Lung (tissue), 12 donors: ENCODE measurements around the gene ASGR2. TPM values are rescaled to one million over a fixed set of nuclear protein-coding genes. Genes with fewer than 3 reads are reported as not detected.
A peak's percentile ranks its signal among the peaks of the same experiment; 100 is the strongest.

Experiments used
- ATAC-seq: fragments of 200-7000 bp; cut with Tn5 transposase; one replicate; pipeline ENCODE4 v1.9.1; 2020; ENCODE audit warnings: moderate number of reproducible peaks; ENCODE audit not compliant: insufficient read depth, low FRiP score
- DNase-seq, 3 donors: peaks; one replicate each; pipeline ENCODE4 v3.0.0-alpha.2; 2013 to 2017
- H3K27ac ChIP-seq, 2 donors: one replicate each; pipeline ENCODE4 v1.5.1; 2013; ENCODE audit warnings: mild to moderate bottlenecking in 2 of 2, moderate library complexity in 2 of 2, control low read depth in 1 of 2, inconsistent platforms in 1 of 2, low read depth in 1 of 2, low read length in 1 of 2
- H3K27me3 ChIP-seq, 3 donors: one replicate each; pipeline ENCODE4 v1.5.1; 2013; ENCODE audit warnings: low read length in 2 of 3; ENCODE audit not compliant: control insufficient read depth in 3 of 3, insufficient read depth in 3 of 3
- H3K36me3 ChIP-seq, 4 donors: one replicate each; pipeline ENCODE4 v1.5.1; 2013; ENCODE audit warnings: low read length in 4 of 4, mild to moderate bottlenecking in 1 of 4, moderate library complexity in 1 of 4; ENCODE audit not compliant: control insufficient read depth in 4 of 4, insufficient read depth in 4 of 4
- H3K4me1 ChIP-seq, 5 donors: one replicate each; pipeline ENCODE4 v1.5.1; 2013; ENCODE audit warnings: low read length in 5 of 5, mild to moderate bottlenecking in 2 of 5, moderate library complexity in 1 of 5; ENCODE audit not compliant: control insufficient read depth in 5 of 5, insufficient read depth in 5 of 5
- H3K4me3 ChIP-seq: one replicate; pipeline ENCODE4 v1.5.1; 2013; ENCODE audit warnings: mild to moderate bottlenecking, control low read depth, moderate library complexity
- H3K9ac ChIP-seq, 2 donors: one replicate each; pipeline ENCODE4 v1.5.1; 2013; ENCODE audit warnings: low read length in 2 of 2, control low read depth in 1 of 2; ENCODE audit not compliant: insufficient read depth in 1 of 2
- H3K9me3 ChIP-seq, 4 donors: one replicate each; pipeline ENCODE4 v1.5.1; 2013; ENCODE audit warnings: low read length in 3 of 4, mild to moderate bottlenecking in 1 of 4, moderate library complexity in 1 of 4; ENCODE audit not compliant: control insufficient read depth in 4 of 4, insufficient read depth in 3 of 4
- CTCF ChIP-seq: IDR thresholded peaks from 2 replicates; pipeline ENCODE4 v1.5.1; 2012; ENCODE audit warnings: mild to moderate bottlenecking; ENCODE audit errors: control extremely low read depth, extremely low read depth
- WGBS, 2 donors: extraction: QIAGEN DNeasy Blood & Tissue Kit; methylation state at CpG; one replicate each; pipeline ENCODE4 v1.1.7; 2013; 5-methylcytosine and 5-hydroxymethylcytosine counted together
- polyA plus RNA-seq, 2 donors: library from polyadenylated mRNA; stranded (reverse); fragments of 200-250 nt; gene quantifications; one replicate each; pipeline ENCODE4 v1.2.1, GENCODE V29; 2013
- total RNA-seq, 2 donors: library from RNA; depleted of rRNA in 1 of 2; stranded (reverse); fragments of >200 nt in 1 of 2; gene quantifications; one replicate each; pipeline ENCODE4 v1.2.1, GENCODE V29; 2014 to 2021
- donor health status: control.
- donor health status: control.
- donor health status: Bipolar disorder and iron deficiency.
- donor health status: healthy.
- donor health status: DM: yes; HTN: yes; CAD: no.

The ASGR2 gene
- total and polyA plus RNA-seq, 4 donors = 1.6 to 12.0 (median 2.6) TPM

GRCh38 chr17:7133424-7133823, 18.8 kb upstream of the ASGR2 start:
- peaks cover 0 to 1% (median 0%) of the 10 kb centered on the region in 5 donors for H3K4me1 ChIP-seq
- 8 to 19% methylated on average over 19 of the region's 19 CpGs for WGBS, 2 donors
- H3K9ac ChIP-seq = no peak overlapping the region
- no peak overlapping the region for H3K4me3 ChIP-seq
- peaks cover 0 to 26% (median 3%) of the 10 kb centered on the region in 3 donors for H3K27me3 ChIP-seq
- DNase-seq (peak; percentile 38 to 42 (median 39)), ATAC-seq (no peak)
- no peaks in the 10 kb centered on the region for H3K36me3 ChIP-seq
- no peak for TF ChIP-seq CTCF
- H3K9me3 ChIP-seq = no peaks in the 10 kb centered on the region
- H3K27ac ChIP-seq = peak overlapping the region in 1 of 2 donors; percentile 0

GRCh38 chr17:7132511-7133094, 18.0 kb upstream of the ASGR2 start:
- Histone ChIP-seq H3K9me3 (no peaks in the 10 kb centered on the region), H3K27me3 (peaks cover 0 to 26% (median 3%) of the 10 kb centered on the region in 3 donors), H3K36me3 (no peaks in the 10 kb centered on the region), H3K9ac (no peak overlapping the region), H3K27ac (peak overlapping the region in 1 of 2 donors; percentile 68), H3K4me3 (no peak overlapping the region), H3K4me1 (peaks cover 0 to 1% (median 0%) of the 10 kb centered on the region in 5 donors)
- ATAC-seq (no peak), DNase-seq (peak in 2 of 3 donors; percentile 21 to 32)
- 18 to 39% methylated on average over 7 of the region's 7 CpGs for WGBS, 2 donors
- no peak for TF ChIP-seq CTCF

- ATAC-seq = no peak
- Histone ChIP-seq H3K9ac (no peak overlapping the region), H3K4me1 (peaks cover 0 to 1% (median 0%) of the 10 kb centered on the region in 5 donors), H3K4me3 (no peak overlapping the region), H3K36me3 (no peaks in the 10 kb centered on the region), H3K27me3 (peaks cover 0 to 20% (median 3%) of the 10 kb centered on the region in 3 donors), H3K27ac (no peak overlapping the region), H3K9me3 (no peaks in the 10 kb centered on the region)
- no peak for TF ChIP-seq CTCF
- no peak for DNase-seq
- 81 to 83% methylated on average over 5 of the region's 5 CpGs for WGBS, 2 donors
These were observed 16.8 kb upstream of the ASGR2 start for GRCh38 chr17:7131423-7131791.
